Activated gamma-delta T cell treated with anti-CD3 and anti-CD28 coated beads, Interleukin-2, amount 50 U/mL, for 16 hours (primary cell): ENCODE data around the gene GRIK3.
"Not testable (repeated sequence)": the region's sequence is repeated elsewhere in the genome, so short reads cannot be mapped to it uniquely, and the experiment has no call there.

ENCODE experiments used
- DNase-seq: peaks from one replicate; pipeline ENCODE4 v3.0.0-alpha.2; 2020; ENCODE audit warnings: low read depth

GRIK3 gene

GRCh38 chr1:36909359-36909758, 125.0 kb downstream of the GRIK3 start:
- not testable (repeated sequence) for DNase-seq

- DNase-seq: no peak
Observed at GRCh38 chr1:36908096-36908495, 126.2 kb downstream of the GRIK3 start.

GRCh38 chr1:36906555-36906954, 127.8 kb downstream of the GRIK3 start:
- DNase-seq: no peak

GRCh38 chr1:36905941-36906340, 128.4 kb downstream of the GRIK3 start:
- DNase-seq: no peak

- DNase-seq: no peak
Observed at GRCh38 chr1:36900128-36900527, 134.2 kb downstream of the GRIK3 start.

GRCh38 chr1:36897813-36898212, 136.5 kb downstream of the GRIK3 start:
- not testable (repeated sequence) for DNase-seq

- DNase-seq: no peak
Observed at GRCh38 chr1:36894824-36895223, 139.5 kb downstream of the GRIK3 start.

- DNase-seq: no peak
Observed at GRCh38 chr1:36890776-36891175, 143.5 kb downstream of the GRIK3 start.

- DNase-seq: no peak
Observed at GRCh38 chr1:36889478-36890226, 144.7 kb downstream of the GRIK3 start.

- DNase-seq: no peak
Observed at GRCh38 chr1:36888811-36889477, 145.4 kb downstream of the GRIK3 start.

- DNase-seq: no peak
Observed at GRCh38 chr1:36885540-36886357, 148.6 kb downstream of the GRIK3 start.

- DNase-seq: no peak
Observed at GRCh38 chr1:36884801-36885200, 149.5 kb downstream of the GRIK3 start.

- DNase-seq: no peak
Observed at GRCh38 chr1:36884029-36884701, 150.2 kb downstream of the GRIK3 start.

GRCh38 chr1:36883315-36883949, 150.9 kb downstream of the GRIK3 start:
- DNase-seq: no peak

GRCh38 chr1:36882536-36883285, 151.6 kb downstream of the GRIK3 start:
- DNase-seq: no peak

- no peak for DNase-seq
Observed at GRCh38 chr1:36881541-36881940, 152.8 kb downstream of the GRIK3 start.

- no peak for DNase-seq
Observed at GRCh38 chr1:36881068-36881405, 153.3 kb downstream of the GRIK3 start.

GRCh38 chr1:36880155-36881067, 153.9 kb downstream of the GRIK3 start:
- DNase-seq: no peak

- DNase-seq: no peak
Observed at GRCh38 chr1:36879613-36880012, 154.7 kb downstream of the GRIK3 start.

- DNase-seq: no peak
Observed at GRCh38 chr1:36876990-36877389, 157.3 kb downstream of the GRIK3 start.
